ENCODE measurements around the gene ID3.

Gene ID3

DNA sequence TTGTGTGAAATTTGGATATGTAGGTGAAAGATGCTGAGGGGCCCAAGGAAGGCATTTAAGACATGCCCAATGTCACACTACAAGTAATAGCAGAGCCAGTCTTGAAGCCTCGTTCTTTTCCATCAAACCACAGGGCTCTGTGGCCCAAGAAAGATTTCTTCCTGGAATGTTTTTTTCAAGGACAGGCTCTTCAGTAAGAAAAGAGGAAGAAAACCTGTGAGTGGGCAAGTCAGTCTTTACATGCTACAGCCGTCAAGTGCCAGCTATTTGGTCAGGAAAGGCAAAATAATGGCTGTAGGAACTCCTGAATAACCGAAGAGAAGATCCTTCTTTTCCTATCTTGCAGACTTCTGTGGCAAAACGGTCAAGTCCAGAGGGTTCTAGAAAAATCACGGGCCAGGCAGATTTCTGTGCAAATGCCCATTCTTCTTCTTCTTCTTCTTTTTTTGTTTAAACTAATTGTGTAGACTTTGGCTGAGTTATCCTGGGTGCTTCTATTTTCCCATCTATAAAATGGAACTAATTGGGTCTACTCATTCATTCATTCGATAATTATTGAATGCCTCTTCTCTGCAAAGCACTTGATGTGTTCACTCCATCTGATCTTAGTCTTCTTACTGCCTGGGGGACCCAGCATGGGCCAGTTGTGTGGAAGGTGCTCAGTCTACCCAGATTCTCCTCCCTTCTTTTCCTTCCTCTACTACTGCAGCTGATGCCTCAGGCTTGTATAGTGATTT lies 1.9 kb upstream of the ID3 start:
- no peak for DNase-seq (ENCODE audit: low read depth in 1 of 2, low spot score in 1 of 2)
- Histone ChIP-seq H3K27me3 (ENCODE audit: insufficient read depth, poor library complexity, severe bottlenecking) (peaks cover 56% of the 10 kb centered on the region), H3K4me3 (replicated peaks; ENCODE audit: insufficient read depth, low read length) (no peak overlapping the region), H3K27ac (replicated peaks) (no peak overlapping the region)
- TF ChIP-seq GABPA (IDR thresholded peaks at IDR 0.05; ENCODE audit: low read depth) (no peak), SPI1 (IDR thresholded peaks at IDR 0.05; ENCODE audit: borderline replicate concordance, low read depth) (no peak), CTCF (IDR thresholded peaks at IDR 0.05; ENCODE audit: insufficient read depth, low read length) (no peak), POLR2AphosphoS5 (IDR thresholded peaks at IDR 0.05; ENCODE audit: low read depth) (no peak), REST (IDR thresholded peaks at IDR 0.05; ENCODE audit: insufficient replicate concordance, low read depth) (no peak)

DNA sequence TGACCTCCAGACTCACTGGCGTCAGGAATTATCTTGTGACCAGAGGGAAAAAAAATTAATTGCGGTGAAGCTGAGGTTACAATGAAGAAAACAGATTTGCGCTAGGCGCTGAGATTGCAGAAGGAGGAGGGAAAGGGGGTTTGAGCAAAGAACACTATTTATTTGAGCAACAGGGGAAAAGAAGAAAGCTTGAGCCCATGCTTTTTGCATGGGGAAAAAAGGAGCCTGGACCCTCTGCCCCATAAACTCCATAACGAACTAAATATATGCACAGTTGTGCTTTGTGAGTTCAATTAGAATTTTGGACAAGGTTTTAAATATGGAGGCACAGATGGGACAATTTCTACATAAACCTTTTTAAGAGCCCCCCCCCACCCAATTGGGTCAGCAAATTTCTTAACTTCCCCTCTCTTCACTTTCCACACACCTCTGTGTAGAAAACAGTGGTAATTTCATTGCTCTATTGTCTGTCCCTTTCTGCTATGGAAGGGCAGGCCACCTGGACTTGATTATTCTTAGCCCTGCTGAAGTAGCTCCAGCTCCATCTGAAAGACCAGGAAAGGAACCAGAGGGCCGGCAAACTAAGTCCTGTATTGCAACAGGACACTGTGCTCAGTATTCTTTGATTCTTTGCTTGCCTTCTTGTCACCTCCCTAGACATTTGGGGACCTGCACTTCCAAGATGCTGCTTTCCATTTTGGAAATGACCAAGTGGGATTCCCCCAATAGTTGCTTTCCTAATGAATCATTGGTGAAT lies 862 bp upstream of the ID3 start:
- H3K27ac ChIP-seq (replicated peaks) = peak overlapping the region; percentile 45
- TF ChIP-seq GABPA (IDR thresholded peaks at IDR 0.05; ENCODE audit: low read depth) = no peak
- no peak for TF ChIP-seq SPI1 (IDR thresholded peaks at IDR 0.05; ENCODE audit: borderline replicate concordance, low read depth)
- TF ChIP-seq REST (IDR thresholded peaks at IDR 0.05; ENCODE audit: insufficient replicate concordance, low read depth) = no peak
- TF ChIP-seq CTCF (IDR thresholded peaks at IDR 0.05; ENCODE audit: insufficient read depth, low read length) = no peak
- TF ChIP-seq POLR2AphosphoS5 (IDR thresholded peaks at IDR 0.05; ENCODE audit: low read depth) = no peak
- peaks cover 67% of the 10 kb centered on the region for H3K27me3 ChIP-seq (ENCODE audit: insufficient read depth, poor library complexity, severe bottlenecking)
- peak in 1 of 2 experiments; percentile 25 for DNase-seq (ENCODE audit: low read depth in 1 of 2, low spot score in 1 of 2)
- no peak overlapping the region for H3K4me3 ChIP-seq (replicated peaks; ENCODE audit: insufficient read depth, low read length)

GRCh38 chr1:23558872-23559135 lies 497 bp downstream of the ID3 start:
- Histone ChIP-seq H3K27ac (replicated peaks) (no peak overlapping the region), H3K4me3 (replicated peaks; ENCODE audit: insufficient read depth, low read length) (peak overlapping the region; percentile 33), H3K27me3 (ENCODE audit: insufficient read depth, poor library complexity, severe bottlenecking) (peaks cover 72% of the 10 kb centered on the region)
- DNase-seq (ENCODE audit: low read depth in 1 of 2, low spot score in 1 of 2) = no peak
- TF ChIP-seq GABPA (IDR thresholded peaks at IDR 0.05; ENCODE audit: low read depth) = no peak
- TF ChIP-seq REST (IDR thresholded peaks at IDR 0.05; ENCODE audit: insufficient replicate concordance, low read depth) = no peak
- TF ChIP-seq SPI1 (IDR thresholded peaks at IDR 0.05; ENCODE audit: borderline replicate concordance, low read depth) = no peak
- TF ChIP-seq POLR2AphosphoS5 (IDR thresholded peaks at IDR 0.05; ENCODE audit: low read depth) = no peak
